GM18505 (cell line): ENCODE measurements around the gene TPM3.

ENCODE experiments used
- ATAC-seq: cut with Tn5 transposase; IDR thresholded peaks from one replicate; pipeline ENCODE4 v1.9.1; 2021; ENCODE audit not compliant: unreplicated experiment
- POLR2A ChIP-seq: IDR thresholded peaks from 4 replicates; pipeline ENCODE4 v1.6.1; 2011; ENCODE audit warnings: borderline replicate concordance; ENCODE audit not compliant: insufficient read depth, insufficient read length; ENCODE audit errors: extremely low read depth

TPM3 gene

GRCh38 chr1:154190550-154190949, 1.4 kb downstream of the TPM3 start:
- no peak for ATAC-seq
- TF ChIP-seq POLR2A = no peak

- ATAC-seq = no peak
- no peak for TF ChIP-seq POLR2A
These were observed 4.9 kb downstream of the TPM3 start for GRCh38 chr1:154186852-154187501.

- TF ChIP-seq POLR2A = no peak
- ATAC-seq = no peak
These were observed 5.7 kb downstream of the TPM3 start for GRCh38 chr1:154186177-154186576.

- peak; percentile 94 for TF ChIP-seq POLR2A
- peak; percentile 64 for ATAC-seq
These were observed 8.6 kb downstream of the TPM3 start for GRCh38 chr1:154183046-154183915.

GRCh38 chr1:154182344-154183045, 9.4 kb downstream of the TPM3 start:
- peak; percentile 27 for TF ChIP-seq POLR2A
- peak; percentile 37 for ATAC-seq

GRCh38 chr1:154181944-154182343, 10.0 kb downstream of the TPM3 start:
- TF ChIP-seq POLR2A = no peak
- no peak for ATAC-seq

- no peak for TF ChIP-seq POLR2A
- ATAC-seq = no peak
These were observed 11.8 kb downstream of the TPM3 start for GRCh38 chr1:154179946-154180687.

- no peak for ATAC-seq
These were observed 12.7 kb downstream of the TPM3 start for GRCh38 chr1:154178911-154179811.

GRCh38 chr1:154178013-154178412, 13.9 kb downstream of the TPM3 start:
- no peak for ATAC-seq
- no peak for TF ChIP-seq POLR2A

More at GRCh38 chr1:154178911-154179811, 12.7 kb downstream of the TPM3 start:
- TF ChIP-seq POLR2A = no peak

- TF ChIP-seq POLR2A = no peak
- ATAC-seq = no peak
These were observed 15.6 kb downstream of the TPM3 start for GRCh38 chr1:154176337-154176736.

- no peak for ATAC-seq
- TF ChIP-seq POLR2A = no peak
These were observed 17.2 kb downstream of the TPM3 start for GRCh38 chr1:154174654-154175053.

GRCh38 chr1:154171880-154172279, 20.0 kb downstream of the TPM3 start:
- no peak for ATAC-seq
- no peak for TF ChIP-seq POLR2A
